Measurements from ENCODE around the gene PHYHD1. TPM values are rescaled to one million over a fixed set of nuclear protein-coding genes. Genes with fewer than 3 reads are reported as not detected.

Gene PHYHD1
- total RNA-seq, 4 donors from 2014 or later = 10.1 to 65.3 (median 39.4) TPM

GRCh38 chr9:128969491-128969890, 48.7 kb downstream of the PHYHD1 start:
- TF ChIP-seq POLR2A (IDR thresholded peaks at IDR 0.05) = no peak
- TF ChIP-seq, protein P1, sequence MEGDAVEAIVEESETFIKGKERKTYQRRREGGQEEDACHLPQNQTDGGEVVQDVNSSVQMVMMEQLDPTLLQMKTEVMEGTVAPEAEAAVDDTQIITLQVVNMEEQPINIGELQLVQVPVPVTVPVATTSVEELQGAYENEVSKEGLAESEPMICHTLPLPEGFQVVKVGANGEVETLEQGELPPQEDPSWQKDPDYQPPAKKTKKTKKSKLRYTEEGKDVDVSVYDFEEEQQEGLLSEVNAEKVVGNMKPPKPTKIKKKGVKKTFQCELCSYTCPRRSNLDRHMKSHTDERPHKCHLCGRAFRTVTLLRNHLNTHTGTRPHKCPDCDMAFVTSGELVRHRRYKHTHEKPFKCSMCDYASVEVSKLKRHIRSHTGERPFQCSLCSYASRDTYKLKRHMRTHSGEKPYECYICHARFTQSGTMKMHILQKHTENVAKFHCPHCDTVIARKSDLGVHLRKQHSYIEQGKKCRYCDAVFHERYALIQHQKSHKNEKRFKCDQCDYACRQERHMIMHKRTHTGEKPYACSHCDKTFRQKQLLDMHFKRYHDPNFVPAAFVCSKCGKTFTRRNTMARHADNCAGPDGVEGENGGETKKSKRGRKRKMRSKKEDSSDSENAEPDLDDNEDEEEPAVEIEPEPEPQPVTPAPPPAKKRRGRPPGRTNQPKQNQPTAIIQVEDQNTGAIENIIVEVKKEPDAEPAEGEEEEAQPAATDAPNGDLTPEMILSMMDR (IDR thresholded peaks at IDR 0.05) = no peak
- WGBS, 2 donors = 94 to 96% methylated on average over 5 of the region's 5 CpGs
- no peak for DNase-seq
- H3K27ac ChIP-seq = no peak overlapping the region
- H3K27me3 ChIP-seq = no peaks in the 10 kb centered on the region
- H3K36me3 ChIP-seq = peaks cover 43 to 51% of the 10 kb centered on the region in 2 donors
- no peaks in the 10 kb centered on the region for H3K9me3 ChIP-seq
- H3K4me1 ChIP-seq = no peaks in the 10 kb centered on the region
- intact Hi-C loops (cut with DNase I) = no loop called here
- H3K4me3 ChIP-seq (replicated peaks in 1 of 3) = no peak overlapping the region

GRCh38 chr9:128972956-128973355, 52.2 kb downstream of the PHYHD1 start:
- 90 to 92% methylated on average over 4 of the region's 4 CpGs for WGBS, 2 donors
- intact Hi-C loops (cut with DNase I) = no loop called here

DNA sequence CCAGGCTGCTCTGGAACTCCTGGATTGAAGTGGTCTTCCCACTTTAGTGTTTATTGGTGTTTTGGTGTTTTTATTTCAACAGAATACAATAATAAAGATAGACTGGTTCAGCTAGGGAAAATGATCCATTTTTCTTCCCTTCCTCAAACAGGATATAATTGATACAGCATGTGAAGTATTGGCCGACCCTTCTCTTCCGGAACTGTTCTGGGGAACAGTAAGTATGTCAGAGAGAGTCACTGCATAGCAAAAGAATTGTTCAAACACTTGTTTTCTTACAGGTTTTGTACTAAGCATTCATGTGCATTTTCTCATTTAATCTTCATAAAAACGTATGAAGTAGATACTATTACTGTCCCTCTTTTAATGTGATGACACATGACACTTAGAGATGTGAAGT, 58.3 kb downstream of the PHYHD1 start:
- no peaks in the 10 kb centered on the region for H3K27me3 ChIP-seq
- no peak overlapping the region for H3K27ac ChIP-seq
- H3K9me3 ChIP-seq = no peaks in the 10 kb centered on the region
- peaks cover 46 to 69% of the 10 kb centered on the region in 2 donors for H3K36me3 ChIP-seq
- TF ChIP-seq, protein P1 (IDR thresholded peaks at IDR 0.05) = no peak
- no peak for TF ChIP-seq POLR2A (IDR thresholded peaks at IDR 0.05)
- intact Hi-C loops (cut with DNase I) = no loop called here
- 91 to 95% methylated on average over 3 of the region's 3 CpGs for WGBS, 2 donors
- no peak overlapping the region for H3K4me3 ChIP-seq (replicated peaks in 1 of 3)
- DNase-seq = no peak
- no peaks in the 10 kb centered on the region for H3K4me1 ChIP-seq

More at GRCh38 chr9:128972956-128973355, 52.2 kb downstream of the PHYHD1 start:
- no peak for DNase-seq
- Histone ChIP-seq H3K9me3 (no peaks in the 10 kb centered on the region), H3K36me3 (peaks cover 48 to 70% of the 10 kb centered on the region in 2 donors), H3K27me3 (no peaks in the 10 kb centered on the region), H3K27ac (no peak overlapping the region), H3K4me3 (replicated peaks in 1 of 3) (no peak overlapping the region), H3K4me1 (no peaks in the 10 kb centered on the region)
- TF ChIP-seq POLR2A (IDR thresholded peaks at IDR 0.05) = no peak
- TF ChIP-seq, protein P1 (IDR thresholded peaks at IDR 0.05) = no peak

DNA sequence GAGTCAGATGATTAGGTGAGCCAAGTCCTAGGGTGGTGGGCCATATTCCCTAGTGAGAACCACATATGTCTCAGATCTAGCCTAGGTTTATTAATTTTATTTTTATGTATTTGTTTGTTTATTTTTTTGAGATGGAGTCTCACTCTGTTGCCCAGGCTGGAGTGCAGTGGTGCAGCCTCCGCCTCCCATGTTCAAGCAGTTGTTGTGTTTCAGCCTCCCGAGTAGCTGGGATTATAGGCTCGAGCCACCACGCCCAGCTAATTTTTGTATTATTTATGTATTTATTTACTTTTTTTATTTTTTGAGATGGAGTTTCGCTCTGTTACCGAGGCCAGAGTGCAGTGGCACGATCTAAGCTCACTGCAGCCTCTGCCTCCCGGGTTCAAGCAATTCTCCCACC, 62.8 kb downstream of the PHYHD1 start:
- no peak for DNase-seq
- Histone ChIP-seq H3K9me3 (no peaks in the 10 kb centered on the region), H3K4me3 (replicated peaks in 1 of 3) (no peak overlapping the region), H3K27me3 (no peaks in the 10 kb centered on the region), H3K27ac (no peak overlapping the region), H3K36me3 (peaks cover 57 to 90% of the 10 kb centered on the region in 2 donors), H3K4me1 (no peaks in the 10 kb centered on the region)
- TF ChIP-seq, protein P1 (IDR thresholded peaks at IDR 0.05) = no peak
- TF ChIP-seq POLR2A (IDR thresholded peaks at IDR 0.05) = no peak
- WGBS, 2 donors = 97 to 98% methylated on average over 8 of the region's 8 CpGs
- intact Hi-C loops (cut with DNase I) = no loop called here

- TF ChIP-seq, protein P1 (IDR thresholded peaks at IDR 0.05) = no peak
- no peak for TF ChIP-seq POLR2A (IDR thresholded peaks at IDR 0.05)
- H3K27me3 ChIP-seq = no peaks in the 10 kb centered on the region
- WGBS, 2 donors = 90 to 94% methylated on average over 5 of the region's 5 CpGs
- H3K36me3 ChIP-seq = peaks cover 47 to 91% of the 10 kb centered on the region in 2 donors
- no peaks in the 10 kb centered on the region for H3K4me1 ChIP-seq
- no peak overlapping the region for H3K4me3 ChIP-seq (replicated peaks in 1 of 3)
- no peak overlapping the region for H3K27ac ChIP-seq
- DNase-seq = no peak
- intact Hi-C loops (cut with DNase I) = no loop called here
- H3K9me3 ChIP-seq = no peaks in the 10 kb centered on the region
Observed at GRCh38 chr9:128986671-128987070, 65.9 kb downstream of the PHYHD1 start.

Data from thyroid gland (tissue), 4 donors.